B cell (primary cell): Measurements from ENCODE around the gene HTR3E. TPM values are rescaled to one million over a fixed set of nuclear protein-coding genes. Genes with fewer than 3 reads are reported as not detected.

ENCODE experiments used
- ATAC-seq: fragments of 200-7000 bp; cut with Tn5 transposase; one replicate; pipeline ENCODE4 v1.10.0; 2021; ENCODE audit warnings: low read depth, mild to moderate bottlenecking, moderate number of reproducible peaks, moderate library complexity
- CTCF ChIA-PET: fragments of 350-600 bp; sonication (Branson Sonifier 250); formaldehyde crosslinking; loops from one replicate; lab custom pipeline; 2021; ENCODE audit warnings: antibody characterized with exemption, inconsistent platforms; lab: Charles Lee
- POLR2A ChIA-PET: fragments of 350-600 bp; sonication (Branson Sonifier 250); formaldehyde crosslinking; loops from one replicate; lab custom pipeline; 2021; ENCODE audit warnings: antibody characterized with exemption; lab: Charles Lee
- DNase-seq: peaks from one replicate; pipeline ENCODE4 v3.0.0; 2013
- H2AFZ ChIP-seq: 2 replicates; pipeline ENCODE4 v1.6.1; 2012; ENCODE audit warnings: mild to moderate bottlenecking, low read depth, low read length; ENCODE audit not compliant: insufficient read depth, poor library complexity, severe bottlenecking
- H3K27ac ChIP-seq, 2 donors: 1 replicate in 1 of 2; 2 replicates in 1 of 2; pipeline ENCODE4 v1.5.1; 2012 to 2013; ENCODE audit warnings: low read length in 2 of 2, mild to moderate bottlenecking in 2 of 2, moderate library complexity in 1 of 2
- H3K27me3 ChIP-seq, 4 experiments: fragments of 200-600 bp in 1 of 4; sonication (generic) in 1 of 4; replicated peaks in 1 of 4; 1 replicate in 2 of 4; 2 replicates in 2 of 4; pipeline versions ENCODE4 v1.6.1 to v1.7.0; 2013 to 2016; ENCODE audit warnings: low read length in 3 of 4, mild to moderate bottlenecking in 2 of 4, mixed read lengths in 1 of 4, moderate library complexity in 1 of 4; ENCODE audit not compliant: insufficient read depth in 4 of 4, control insufficient read depth in 3 of 4; ENCODE audit errors: control extremely low read depth in 1 of 4
- H3K36me3 ChIP-seq, 2 experiments: replicated peaks in 1 of 2; 1 replicate in 1 of 2; 2 replicates in 1 of 2; pipeline versions ENCODE4 v1.6.1 to v1.7.1; 2013; ENCODE audit warnings: low read length in 1 of 2; ENCODE audit not compliant: insufficient read depth in 2 of 2, control insufficient read depth in 1 of 2; ENCODE audit errors: control extremely low read depth in 1 of 2, extremely low read depth in 1 of 2
- H3K4me1 ChIP-seq, 2 donors: fragments of 200-600 bp in 1 of 2; sonication (generic) in 1 of 2; 1 replicate in 1 of 2; 2 replicates in 1 of 2; pipeline versions ENCODE4 v1.5.1 to v1.6.1; 2013 to 2017; ENCODE audit warnings: low read length in 2 of 2; ENCODE audit not compliant: control insufficient read depth in 2 of 2, insufficient read depth in 2 of 2
- H3K4me2 ChIP-seq: replicated peaks from 2 replicates; pipeline ENCODE3; 2012; ENCODE audit warnings: mild to moderate bottlenecking, low read depth, low read length; ENCODE audit not compliant: poor library complexity, severe bottlenecking
- H3K4me3 ChIP-seq, 5 experiments: fragments of 200-600 bp in 1 of 5; sonication (generic) in 1 of 5; 1 replicate in 3 of 5; 2 replicates in 2 of 5; pipeline versions ENCODE4 v1.5.1 to v1.7.0; 2011 to 2016; ENCODE audit warnings: low read length in 4 of 5, mild to moderate bottlenecking in 4 of 5, low read depth in 2 of 5, control low read depth in 1 of 5, moderate library complexity in 1 of 5; ENCODE audit not compliant: insufficient read depth in 1 of 5; ENCODE audit errors: control extremely low read depth in 1 of 5, extremely low read depth in 1 of 5
- H3K79me2 ChIP-seq: fragments of 200-600 bp; sonication (generic); one replicate; pipeline ENCODE4 v1.6.0; 2016; ENCODE audit warnings: low read length; ENCODE audit not compliant: control insufficient read depth, insufficient read depth
- H3K9ac ChIP-seq: fragments of 200-600 bp; sonication (generic); 2 replicates; pipeline ENCODE4 v1.6.1; 2017; ENCODE audit warnings: mild to moderate bottlenecking, low read length, moderate library complexity
- H3K9me3 ChIP-seq, 3 donors: one replicate each; pipeline versions ENCODE4 v1.6.1 to v1.7.1; 2013; ENCODE audit warnings: low read length in 2 of 3; ENCODE audit not compliant: control insufficient read depth in 2 of 3, insufficient read depth in 1 of 3; ENCODE audit errors: control extremely low read depth in 1 of 3
- H4K20me1 ChIP-seq: 2 replicates; pipeline ENCODE4 v1.6.0; 2012; ENCODE audit warnings: mild to moderate bottlenecking, low read length; ENCODE audit not compliant: insufficient read depth, control insufficient read depth, poor library complexity, severe bottlenecking
- H3K27ac Mint-ChIP-seq: one replicate; pipeline ENCODE4 v1.8.0; 2021; ENCODE audit warnings: mixed read lengths
- H3K27me3 Mint-ChIP-seq: one replicate; pipeline ENCODE4 v1.8.0; 2021; ENCODE audit warnings: mixed read lengths
- H3K4me1 Mint-ChIP-seq: one replicate; pipeline ENCODE4 v1.8.0; 2021; ENCODE audit warnings: mixed read lengths
- H3K4me3 Mint-ChIP-seq: one replicate; pipeline ENCODE4 v1.8.0; 2021; ENCODE audit warnings: mixed read lengths
- H3K9me3 Mint-ChIP-seq: one replicate; pipeline ENCODE4 v1.8.0; 2022; ENCODE audit warnings: mixed read lengths; ENCODE audit not compliant: insufficient read depth
- CTCF ChIP-seq: fragments of 200-600 bp; IDR thresholded peaks from one replicate; pipeline ENCODE4 v1.8.0; 2022; ENCODE audit warnings: antibody characterized with exemption, mild to moderate bottlenecking
- EZH2 ChIP-seq: IDR thresholded peaks from 2 replicates; pipeline ENCODE4 v1.6.1; 2012; ENCODE audit warnings: borderline replicate concordance, low read depth, mild to moderate bottlenecking, moderate library complexity, low read length; ENCODE audit not compliant: insufficient read depth, poor library complexity, severe bottlenecking
- WGBS: methylation state at CpG from one replicate; pipeline ENCODE4 v1.1.5; 2013; ENCODE audit warnings: missing lambda C conversion rate; ENCODE audit not compliant: insufficient coverage; 5-methylcytosine and 5-hydroxymethylcytosine counted together
- intact Hi-C: fragments of 100-400 bp; cut with micrococcal nuclease; formaldehyde crosslinking; loops from one replicate; pipeline ENCODE4 v1.10.0; 2022
- polyA plus RNA-seq: library from polyadenylated mRNA; depleted of rRNA; stranded (reverse); fragments of >200 nt; gene quantifications from 2 replicates; pipeline ENCODE4 v1.2.3, GENCODE V29; 2012
- total RNA-seq, 2 donors: library from RNA; stranded (reverse); fragments of 120-200 nt in 1 of 2; gene quantifications; 1 replicate in 1 of 2; 2 replicates in 1 of 2; pipeline versions ENCODE4 v1.2.3 to v1.2.4, GENCODE V29; 2013 to 2022

Gene HTR3E
- total and polyA plus RNA-seq, 2 donors (not counting 1 experiment from before 2014, with no cell fraction given): not detected

- ChIA-PET POLR2A (interaction anchor here (0.7 kb wide), 1 partner anchor 379 kb away, joined by 10 read pairs; no protein-coding TSS in a partner anchor), CTCF (interaction anchor here (0.7 kb wide), 1 partner anchor 169 kb away, joined by 3 read pairs; no protein-coding TSS in a partner anchor)
- no peak overlapping the region for H3K4me2 ChIP-seq
- no peak overlapping the region for H2AFZ ChIP-seq
- no peak overlapping the region for H3K27ac ChIP-seq
- H3K9me3 ChIP-seq: peaks cover 0 to 4% (median 0%) of the 10 kb centered on the region in 3 donors
- H3K4me1 ChIP-seq: peaks cover 0 to 3% of the 10 kb centered on the region in 2 donors
- peaks cover 0 to 2% (median 0%) of the 10 kb centered on the region in 4 experiments for H3K27me3 ChIP-seq
- H3K9me3 Mint-ChIP-seq: no peaks in the 10 kb centered on the region
- H4K20me1 ChIP-seq: no peaks in the 10 kb centered on the region
- no peaks in the 10 kb centered on the region for H3K36me3 ChIP-seq
- no peak overlapping the region for H3K27ac Mint-ChIP-seq
- H3K4me3 Mint-ChIP-seq: no peak overlapping the region
- no peak overlapping the region for H3K9ac ChIP-seq
- 94% methylated on average over 16 of the region's 24 CpGs for whole genome bisulfite sequencing
- H3K4me1 Mint-ChIP-seq: no peaks in the 10 kb centered on the region
- no peaks in the 10 kb centered on the region for H3K79me2 ChIP-seq
- no peak overlapping the region for H3K4me3 ChIP-seq
- H3K27me3 Mint-ChIP-seq: peaks cover 3% of the 10 kb centered on the region
- DNase-seq: no peak
- no peak for TF ChIP-seq CTCF
- no peak for TF ChIP-seq EZH2
- intact Hi-C loops: no loop called here
- ATAC-seq: no peak
Observed at GRCh38 chr3:184099806-184100686, 3.2 kb downstream of the HTR3E start.

DNA sequence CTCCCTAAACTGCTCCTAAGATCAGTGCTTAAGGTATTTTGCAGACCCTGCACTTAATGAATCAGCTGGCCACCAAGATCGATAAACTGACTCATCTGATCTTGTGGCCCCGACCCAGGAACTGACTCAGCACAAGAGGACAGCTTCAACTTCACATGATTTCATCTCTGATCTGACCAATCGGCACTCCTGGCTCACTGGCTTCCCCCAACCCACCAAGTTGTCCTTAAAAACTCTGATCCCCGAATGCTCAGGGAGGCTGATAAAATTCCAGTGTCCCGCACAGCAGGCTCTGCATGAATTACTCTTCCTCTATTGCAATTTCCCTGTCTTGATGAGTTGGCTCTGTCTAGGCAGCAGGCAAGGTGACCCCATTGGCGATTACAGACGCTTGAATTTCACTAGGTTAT lies 13.5 kb downstream of the HTR3E start:
- no peak for TF ChIP-seq EZH2
- no peak for TF ChIP-seq CTCF
- H3K4me2 ChIP-seq: no peak overlapping the region
- no peaks in the 10 kb centered on the region for H3K9me3 Mint-ChIP-seq
- no peak overlapping the region for H3K4me3 ChIP-seq
- intact Hi-C loops: no loop called here
- ATAC-seq (no peak), DNase-seq (no peak)
- H2AFZ ChIP-seq: no peak overlapping the region
- H3K9ac ChIP-seq: no peak overlapping the region
- no peak overlapping the region for H3K4me3 Mint-ChIP-seq
- no peaks in the 10 kb centered on the region for H3K27me3 ChIP-seq
- no peaks in the 10 kb centered on the region for H3K9me3 ChIP-seq
- no peaks in the 10 kb centered on the region for H3K4me1 ChIP-seq
- H3K27me3 Mint-ChIP-seq: peaks cover 11% of the 10 kb centered on the region
- ChIA-PET CTCF (no interaction called here), POLR2A (no interaction called here)
- H3K79me2 ChIP-seq: no peaks in the 10 kb centered on the region
- H3K27ac Mint-ChIP-seq: no peak overlapping the region
- no peaks in the 10 kb centered on the region for H3K4me1 Mint-ChIP-seq
- H3K27ac ChIP-seq: no peak overlapping the region
- no peaks in the 10 kb centered on the region for H3K36me3 ChIP-seq
- no peaks in the 10 kb centered on the region for H4K20me1 ChIP-seq
- WGBS: 83% methylated on average over 4 of the region's 7 CpGs
